K562 (cell line): ENCODE data around the gene KPTN. TPM values are rescaled to one million over a fixed set of nuclear protein-coding genes. Genes with fewer than 3 reads are reported as not detected.

Experiments
- ATAC-seq: fragments of 200-7000 bp; cut with Tn5 transposase; 3 replicates; pipeline ENCODE4 v1.9.1; 2020; ENCODE audit warnings: moderate library complexity
- BruUV-seq: library from RNA; stranded (reverse); fragments of 400-500 nt; replicated peaks from 2 replicates; lab custom pipeline; 2021; lab: Mats Ljungman, UMichigan
- CTCF ChIA-PET: fragments of 300-600 bp; formaldehyde crosslinking; extraction: SDS; loops from one replicate; lab custom pipeline; 2021; ENCODE audit warnings: low intra/inter-chr PET ratio; lab: Yijun Ruan, JAX
- POLR2A ChIA-PET: fragments of 300-600, 350-650 bp; sonication (Branson Sonifier 250); formaldehyde crosslinking; extraction: SDS; loops from one replicate; lab custom pipeline; 2021; ENCODE audit warnings: antibody characterized with exemption, inconsistent platforms; lab: Yijun Ruan, JAX
- DNase-seq, 4 experiments: peaks; one replicate each; pipeline versions ENCODE4 v3.0.0 to v3.0.0-alpha.2; 2011 to 2018; ENCODE audit warnings: low spot score in 3 of 4, mixed read lengths in 3 of 4; ENCODE audit errors: extremely low read depth in 1 of 4
- FAIRE-seq: peaks from 2 replicates; lab custom pipeline; 2011; peaks lifted over from hg19 to GRCh38; lab: Jason Lieb, UNC
- H2AFZ ChIP-seq: 2 replicates; pipeline ENCODE4 v1.6.0; 2011; ENCODE audit warnings: low read depth, low read length, control low read depth, inconsistent platforms
- H3K27ac ChIP-seq: fragments of 200-600 bp; 3 replicates; pipeline ENCODE4 v1.8.0; 2011; ENCODE audit warnings: low read depth, mild to moderate bottlenecking, control low read depth, inconsistent platforms, low read length, moderate library complexity, mixed read lengths; ENCODE audit errors: extremely low read depth
- H3K27me3 ChIP-seq, 2 experiments: fragments of 300-600 bp in 1 of 2; 2 replicates in 1 of 2; 3 replicates in 1 of 2; pipeline versions ENCODE4 v1.6.0 to v1.8.0; 2011; ENCODE audit warnings: inconsistent platforms in 2 of 2, low read length in 2 of 2, mild to moderate bottlenecking in 1 of 2, mixed read lengths in 1 of 2, moderate library complexity in 1 of 2; ENCODE audit not compliant: control insufficient read depth in 2 of 2, insufficient read depth in 2 of 2
- H3K36me3 ChIP-seq: fragments of 300-600 bp; 3 replicates; pipeline ENCODE4 v1.8.0; 2011; ENCODE audit warnings: mild to moderate bottlenecking, low read length, inconsistent platforms; ENCODE audit not compliant: control insufficient read depth, insufficient read depth
- H3K4me1 ChIP-seq, 2 experiments: fragments of 200-600 bp in 1 of 2; replicated peaks in 1 of 2; 2 replicates in 1 of 2; 3 replicates in 1 of 2; pipeline versions ENCODE4 v1.5.1 to v1.8.0; 2011; ENCODE audit warnings: inconsistent platforms in 2 of 2, low read length in 2 of 2, mild to moderate bottlenecking in 1 of 2, mixed read lengths in 1 of 2, moderate library complexity in 1 of 2; ENCODE audit not compliant: control insufficient read depth in 2 of 2, insufficient read depth in 2 of 2
- H3K4me2 ChIP-seq: 2 replicates; pipeline ENCODE4 v1.6.1; 2011; ENCODE audit warnings: low read length, control low read depth, inconsistent platforms, mixed read lengths; ENCODE audit not compliant: insufficient read depth
- H3K4me3 ChIP-seq: fragments of 200-600 bp; sonication (generic), shearing (Covaris generic); 2 replicates; pipeline ENCODE4 v1.5.1; 2016; ENCODE audit warnings: control low read depth, inconsistent platforms
- H3K79me2 ChIP-seq: fragments of 200-600 bp; 3 replicates; pipeline ENCODE4 v1.8.0; 2011; ENCODE audit warnings: low read length, inconsistent platforms; ENCODE audit not compliant: control insufficient read depth, insufficient read depth
- H3K9ac ChIP-seq, 2 experiments: 2 replicates each; pipeline versions ENCODE4 v1.6.0 to v1.6.1; 2011; ENCODE audit warnings: low read depth in 2 of 2, low read length in 2 of 2, control low read depth in 1 of 2, inconsistent platforms in 1 of 2, mild to moderate bottlenecking in 1 of 2, mixed read lengths in 1 of 2; ENCODE audit not compliant: insufficient read depth in 1 of 2
- H3K9me1 ChIP-seq: one replicate; pipeline ENCODE4 v1.6.0; 2011; ENCODE audit warnings: inconsistent platforms, mild to moderate bottlenecking, low read length, moderate library complexity; ENCODE audit not compliant: control insufficient read depth, insufficient read depth
- H3K9me3 ChIP-seq: replicated peaks from 2 replicates; pipeline ENCODE4 v1.5.1; 2011; ENCODE audit warnings: low read depth, low read length, inconsistent platforms; ENCODE audit not compliant: control insufficient read depth, insufficient read depth
- H4K20me1 ChIP-seq: replicated peaks from 2 replicates; pipeline ENCODE4 v1.6.1; 2011; ENCODE audit warnings: low read length, inconsistent platforms, mixed read lengths; ENCODE audit not compliant: control insufficient read depth, insufficient read depth
- ERF ChIP-seq: fragments of 450-650 bp; formaldehyde crosslinking; IDR thresholded peaks from 2 replicates; pipeline ENCODE4 v1.4.0; 2020; ENCODE audit warnings: mild to moderate bottlenecking, mixed read lengths
- KDM4B ChIP-seq, 2 experiments: fragments of 450-650 bp in 1 of 2; sonication (generic) in 1 of 2; IDR thresholded peaks; 2 replicates each; pipeline ENCODE4 v1.6.1; 2016 to 2017; ENCODE audit warnings: borderline replicate concordance in 2 of 2, antibody characterized with exemption in 1 of 2, low read depth in 1 of 2, mild to moderate bottlenecking in 1 of 2
- NR3C1 ChIP-seq: sonication (generic); formaldehyde crosslinking; IDR thresholded peaks from 2 replicates; pipeline ENCODE4 v1.8.1; 2022; ENCODE audit warnings: missing genetic modification reagents
- ZNF174 ChIP-seq: fragments of 250-450 bp; sonication (Bioruptor Pico); IDR thresholded peaks from 2 replicates; pipeline ENCODE4 v1.4.0; 2020; ENCODE audit warnings: mild to moderate bottlenecking
- WGBS: fragments of 100-300 bp; shearing (Covaris generic); methylation state at CpG from one replicate; pipeline ENCODE4 v1.1.6; 2016; ENCODE audit warnings: low coverage, mixed read lengths; ENCODE audit not compliant: insufficient coverage; ENCODE audit errors: missing lambda C conversion rate; 5-methylcytosine and 5-hydroxymethylcytosine counted together
- in situ Hi-C: fragments of 300-500 bp; cut with MboI; formaldehyde crosslinking; loops from 4 replicates; pipeline ENCODE4 v1.15.0; 2018; ENCODE audit warnings: inconsistent platforms, mixed read lengths
- intact Hi-C: fragments of 100-400 bp; cut with micrococcal nuclease; formaldehyde crosslinking; loops from 2 replicates; pipeline ENCODE4 v1.14.2; 2022
- polyA plus RNA-seq, 8 experiments: library from polyadenylated mRNA; depleted of rRNA in 4 of 8; stranded (reverse) in 5 of 8; unstranded in 3 of 8; fragments of >200 nt; fragmentation: Nextera tagmentation in 2 of 8; fragmentation: Illumina TruSeq in 1 of 8; extraction: Ambion mirVana in 2 of 8; extraction: Trizol in 1 of 8; gene quantifications; 2 replicates each; pipeline versions ENCODE4 v1.2.1 to v1.2.3, GENCODE V29; 2011 to 2014; ENCODE audit warnings: inconsistent platforms in 1 of 8, missing spikeins in 1 of 8
- total RNA-seq, 7 experiments: library from RNA; depleted of rRNA in 6 of 7; stranded (reverse); fragments of >200 nt in 6 of 7; fragmentation: Illumina TruSeq in 2 of 7; extraction: Trizol in 2 of 7; gene quantifications; 2 replicates each; pipeline versions ENCODE4 v1.2.1 to v1.2.3, GENCODE V29; 2011 to 2021; ENCODE audit warnings: low replicate concordance in 1 of 7
- TF ChIP-seq, protein P1 (sequence below): sonication (generic); formaldehyde crosslinking; IDR thresholded peaks from 2 replicates; pipeline ENCODE4 v1.8.0; 2022; ENCODE audit warnings: mild to moderate bottlenecking, missing genetic modification reagents
- TF ChIP-seq, protein P2 (sequence below): sonication (generic); formaldehyde crosslinking; IDR thresholded peaks from 2 replicates; pipeline ENCODE4 v1.8.1; 2023; ENCODE audit warnings: missing genetic modification reagents, mild to moderate bottlenecking, borderline replicate concordance

KPTN gene
- total and polyA plus RNA-seq, 9 of the 15 experiments (the other 6 are each of a cell fraction or from before 2014, with no cell fraction given): 0.56 to 18.2 (median 8.5) TPM

DNA sequence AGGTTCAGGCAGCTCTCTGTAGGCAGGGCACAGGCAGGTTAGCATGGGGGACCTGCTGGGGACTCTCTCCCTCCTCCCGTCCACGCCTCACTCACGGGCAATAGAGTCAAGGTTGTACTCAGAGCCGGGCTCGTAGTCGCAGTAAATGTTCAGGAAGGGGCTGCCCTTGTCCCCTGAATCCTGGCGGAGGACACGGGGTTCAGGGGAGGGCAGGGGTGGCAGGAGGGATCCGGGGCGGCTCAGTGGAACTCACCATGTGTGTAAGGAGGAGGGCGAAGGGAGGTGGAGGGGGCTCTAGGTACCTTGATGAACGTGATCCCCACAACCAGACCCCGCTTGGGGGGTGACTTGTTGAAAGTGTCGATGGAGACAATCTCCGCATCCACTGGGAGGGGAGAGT, 819 bp downstream of the KPTN start:
- no peak for DNase-seq
- Histone ChIP-seq H3K4me2 (peak overlapping the region; percentile 86), H3K36me3 (peaks cover 10% of the 10 kb centered on the region; the same call in 2 of the 3 replicates), H3K4me3 (peak overlapping the region; percentile 67)
- ChIA-PET POLR2A (interaction anchor here (0.6 to 2.6 kb wide), 11 partner anchors 9 to 352 kb away, joined by 3 to 8 read pairs (median 4); partner anchors contain the start of gene SAE1), CTCF (interaction anchor here (1.2 kb wide), 1 partner anchor 46 kb away, joined by 3 read pairs; no protein-coding TSS in a partner anchor)
- intact Hi-C loops: loop anchor here (5.0 kb wide), 2 partner anchors 34 to 46 kb away; partner anchors contain the start of gene NAPA
- TF ChIP-seq, protein P1, sequence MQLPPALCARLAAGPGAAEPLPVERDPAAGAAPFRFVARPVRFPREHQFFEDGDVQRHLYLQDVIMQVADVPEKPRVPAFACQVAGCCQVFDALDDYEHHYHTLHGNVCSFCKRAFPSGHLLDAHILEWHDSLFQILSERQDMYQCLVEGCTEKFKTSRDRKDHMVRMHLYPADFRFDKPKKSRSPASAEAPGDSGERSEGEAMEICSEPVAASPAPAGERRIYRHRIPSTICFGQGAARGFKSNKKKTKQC: no peak
- TF ChIP-seq KDM4B (IDR thresholded peaks at IDR 0.05; ENCODE audit: borderline replicate concordance in 2 of 2, low read depth in 1 of 2) (no peak; a peak in 1 of 4 replicates), ZNF174 (CRISPR knock-in tag) (no peak), ERF (no peak), NR3C1 (0 out of 2 replicates have a peak, but pooled peaks have one; percentile 15)
- TF ChIP-seq, protein P2, sequence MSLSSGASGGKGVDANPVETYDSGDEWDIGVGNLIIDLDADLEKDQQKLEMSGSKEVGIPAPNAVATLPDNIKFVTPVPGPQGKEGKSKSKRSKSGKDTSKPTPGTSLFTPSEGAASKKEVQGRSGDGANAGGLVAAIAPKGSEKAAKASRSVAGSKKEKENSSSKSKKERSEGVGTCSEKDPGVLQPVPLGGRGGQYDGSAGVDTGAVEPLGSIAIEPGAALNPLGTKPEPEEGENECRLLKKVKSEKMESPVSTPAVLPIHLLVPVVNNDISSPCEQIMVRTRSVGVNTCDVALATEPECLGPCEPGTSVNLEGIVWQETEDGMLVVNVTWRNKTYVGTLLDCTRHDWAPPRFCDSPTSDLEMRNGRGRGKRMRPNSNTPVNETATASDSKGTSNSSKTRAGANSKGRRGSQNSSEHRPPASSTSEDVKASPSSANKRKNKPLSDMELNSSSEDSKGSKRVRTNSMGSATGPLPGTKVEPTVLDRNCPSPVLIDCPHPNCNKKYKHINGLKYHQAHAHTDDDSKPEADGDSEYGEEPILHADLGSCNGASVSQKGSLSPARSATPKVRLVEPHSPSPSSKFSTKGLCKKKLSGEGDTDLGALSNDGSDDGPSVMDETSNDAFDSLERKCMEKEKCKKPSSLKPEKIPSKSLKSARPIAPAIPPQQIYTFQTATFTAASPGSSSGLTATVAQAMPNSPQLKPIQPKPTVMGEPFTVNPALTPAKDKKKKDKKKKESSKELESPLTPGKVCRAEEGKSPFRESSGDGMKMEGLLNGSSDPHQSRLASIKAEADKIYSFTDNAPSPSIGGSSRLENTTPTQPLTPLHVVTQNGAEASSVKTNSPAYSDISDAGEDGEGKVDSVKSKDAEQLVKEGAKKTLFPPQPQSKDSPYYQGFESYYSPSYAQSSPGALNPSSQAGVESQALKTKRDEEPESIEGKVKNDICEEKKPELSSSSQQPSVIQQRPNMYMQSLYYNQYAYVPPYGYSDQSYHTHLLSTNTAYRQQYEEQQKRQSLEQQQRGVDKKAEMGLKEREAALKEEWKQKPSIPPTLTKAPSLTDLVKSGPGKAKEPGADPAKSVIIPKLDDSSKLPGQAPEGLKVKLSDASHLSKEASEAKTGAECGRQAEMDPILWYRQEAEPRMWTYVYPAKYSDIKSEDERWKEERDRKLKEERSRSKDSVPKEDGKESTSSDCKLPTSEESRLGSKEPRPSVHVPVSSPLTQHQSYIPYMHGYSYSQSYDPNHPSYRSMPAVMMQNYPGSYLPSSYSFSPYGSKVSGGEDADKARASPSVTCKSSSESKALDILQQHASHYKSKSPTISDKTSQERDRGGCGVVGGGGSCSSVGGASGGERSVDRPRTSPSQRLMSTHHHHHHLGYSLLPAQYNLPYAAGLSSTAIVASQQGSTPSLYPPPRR (CRISPR knock-in tag): 0 out of 2 replicates have a peak, but pooled peaks have one; percentile 4
- TF ChIP-seq, all 486 proteins: peak for 2
- Histone ChIP-seq H3K79me2 (peaks cover 12% of the 10 kb centered on the region), H3K9me3 (no peaks in the 10 kb centered on the region), H3K4me1 (peaks cover 7 to 44% of the 10 kb centered on the region in 2 experiments; a peak in 3 of 5 replicates), H3K9me1 (no peaks in the 10 kb centered on the region), H3K9ac (peak overlapping the region; percentile 88 to 99), H4K20me1 (no peaks in the 10 kb centered on the region), H2AFZ (peak overlapping the region; percentile 98), H3K27me3 (no peaks in the 10 kb centered on the region), H3K27ac (no peak overlapping the region; the same call in 2 of the 3 replicates)
- 70% methylated on average over 9 of the region's 15 CpGs for WGBS
- no peak for FAIRE-seq
- in situ Hi-C loops: no loop called here
- ATAC-seq: no peak
- BruUV-seq: no TSS peak
